Body of pancreas (tissue), 4 donors: ENCODE results near the gene GSTK1. TPM values are rescaled to one million over a fixed set of nuclear protein-coding genes. Genes with fewer than 3 reads are reported as not detected.

Experiments
- ATAC-seq: fragments of 150-250 bp; one replicate; pipeline ENCODE4 v1.9.1; 2016
- DNase-seq, 4 donors: peaks; one replicate each; pipeline ENCODE4 v3.0.0-alpha.2; 2019
- H3K27ac ChIP-seq, 4 donors: fragments of 200-600 bp; sonication (generic); 1 replicate in 3 of 4; 2 replicates in 1 of 4; pipeline versions ENCODE4 v1.5.1 to v1.6.1; 2016 to 2019; ENCODE audit warnings: mild to moderate bottlenecking in 1 of 4, mixed read lengths in 1 of 4, moderate library complexity in 1 of 4
- H3K27me3 ChIP-seq, 2 donors: fragments of 200-600 bp; sonication (generic); one replicate each; pipeline ENCODE4 v1.6.0; 2016; ENCODE audit warnings: mild to moderate bottlenecking in 1 of 2
- H3K36me3 ChIP-seq, 2 donors: fragments of 200-600 bp; sonication (generic); replicated peaks in 1 of 2; 2 replicates each; pipeline ENCODE4 v1.5.1; 2016; ENCODE audit warnings: low read depth in 2 of 2; ENCODE audit not compliant: insufficient read depth in 1 of 2
- H3K4me1 ChIP-seq: fragments of 200-600 bp; sonication (generic); one replicate; pipeline ENCODE4 v1.6.0; 2016
- H3K4me3 ChIP-seq, 2 donors: fragments of 200-600 bp; sonication (generic); 1 replicate in 1 of 2; 2 replicates in 1 of 2; pipeline ENCODE4 v1.5.1; 2016 to 2019
- H3K9me3 ChIP-seq, 3 donors: fragments of 200-600 bp; sonication (generic); 1 replicate in 2 of 3; 2 replicates in 1 of 3; pipeline ENCODE4 v1.5.1; 2016
- POLR2A ChIP-seq, 3 donors: fragments of 450-650 bp; IDR thresholded peaks; one replicate each; pipeline ENCODE4 v1.6.1; 2016; ENCODE audit warnings: antibody characterized with exemption in 3 of 3, mild to moderate bottlenecking in 2 of 3
- WGBS, 2 donors: methylation state at CpG; one replicate each; pipeline ENCODE4 v1.1.5; 2017; 5-methylcytosine and 5-hydroxymethylcytosine counted together
- intact Hi-C: fragments of 100-400 bp; cut with DNase I; formaldehyde crosslinking; loops from one replicate; pipeline ENCODE4 v1.15.1; 2023
- total RNA-seq, 2 donors: library from RNA; depleted of rRNA; stranded (reverse); fragments of >200 nt; gene quantifications; one replicate each; pipeline ENCODE4 v1.1.0, GENCODE V29; 2016
- TF ChIP-seq, protein P1 (sequence below), 7 experiments: fragments of 450-650 bp in 4 of 7; fragments of 200-600 bp in 3 of 7; sonication (generic) in 3 of 7; IDR thresholded peaks; one replicate each; pipeline ENCODE4 v1.5.1; 2016 to 2019; ENCODE audit warnings: antibody characterized with exemption in 7 of 7

The GSTK1 gene
- total RNA-seq, 2 donors from 2014 or later = 75.8 to 109 TPM

DNA sequence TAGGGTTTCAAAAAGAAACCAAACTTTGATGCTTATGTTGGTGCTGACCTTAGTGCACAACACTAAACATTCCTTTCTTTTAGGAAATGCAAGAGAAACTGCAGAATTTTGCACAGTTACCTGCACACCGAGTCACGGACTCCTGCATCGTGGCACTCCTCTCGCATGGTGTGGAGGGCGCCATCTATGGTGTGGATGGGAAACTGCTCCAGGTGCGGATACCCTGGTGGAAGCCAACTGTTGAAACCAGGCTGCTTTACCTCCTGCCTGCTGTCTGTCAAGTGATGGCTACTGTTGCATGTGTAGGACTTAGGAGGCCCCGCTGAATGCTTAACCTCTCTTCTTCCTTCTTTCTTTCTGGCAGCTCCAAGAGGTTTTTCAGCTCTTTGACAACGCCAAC, 36.6 kb downstream of the GSTK1 start:
- TF ChIP-seq, protein P1, sequence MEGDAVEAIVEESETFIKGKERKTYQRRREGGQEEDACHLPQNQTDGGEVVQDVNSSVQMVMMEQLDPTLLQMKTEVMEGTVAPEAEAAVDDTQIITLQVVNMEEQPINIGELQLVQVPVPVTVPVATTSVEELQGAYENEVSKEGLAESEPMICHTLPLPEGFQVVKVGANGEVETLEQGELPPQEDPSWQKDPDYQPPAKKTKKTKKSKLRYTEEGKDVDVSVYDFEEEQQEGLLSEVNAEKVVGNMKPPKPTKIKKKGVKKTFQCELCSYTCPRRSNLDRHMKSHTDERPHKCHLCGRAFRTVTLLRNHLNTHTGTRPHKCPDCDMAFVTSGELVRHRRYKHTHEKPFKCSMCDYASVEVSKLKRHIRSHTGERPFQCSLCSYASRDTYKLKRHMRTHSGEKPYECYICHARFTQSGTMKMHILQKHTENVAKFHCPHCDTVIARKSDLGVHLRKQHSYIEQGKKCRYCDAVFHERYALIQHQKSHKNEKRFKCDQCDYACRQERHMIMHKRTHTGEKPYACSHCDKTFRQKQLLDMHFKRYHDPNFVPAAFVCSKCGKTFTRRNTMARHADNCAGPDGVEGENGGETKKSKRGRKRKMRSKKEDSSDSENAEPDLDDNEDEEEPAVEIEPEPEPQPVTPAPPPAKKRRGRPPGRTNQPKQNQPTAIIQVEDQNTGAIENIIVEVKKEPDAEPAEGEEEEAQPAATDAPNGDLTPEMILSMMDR (IDR thresholded peaks at IDR 0.05) = peak; percentile 24 to 57 (median 52)
- no peak for TF ChIP-seq POLR2A (IDR thresholded peaks at IDR 0.05)
- H3K9me3 ChIP-seq = no peaks in the 10 kb centered on the region
- no peaks in the 10 kb centered on the region for H3K4me1 ChIP-seq
- intact Hi-C loops = loop anchor here (5.0 kb wide), 1 partner anchor 58 kb away; no protein-coding TSS in a partner anchor
- peaks cover 16 to 32% of the 10 kb centered on the region in 2 donors for H3K36me3 ChIP-seq
- peak; percentile 75 for ATAC-seq
- H3K27ac ChIP-seq = no peak overlapping the region
- no peak overlapping the region for H3K4me3 ChIP-seq
- peak; percentile 52 to 61 (median 54) for DNase-seq
- H3K27me3 ChIP-seq = no peaks in the 10 kb centered on the region
- WGBS, 2 donors = 45 to 49% methylated on average over 8 of the region's 8 CpGs

DNA sequence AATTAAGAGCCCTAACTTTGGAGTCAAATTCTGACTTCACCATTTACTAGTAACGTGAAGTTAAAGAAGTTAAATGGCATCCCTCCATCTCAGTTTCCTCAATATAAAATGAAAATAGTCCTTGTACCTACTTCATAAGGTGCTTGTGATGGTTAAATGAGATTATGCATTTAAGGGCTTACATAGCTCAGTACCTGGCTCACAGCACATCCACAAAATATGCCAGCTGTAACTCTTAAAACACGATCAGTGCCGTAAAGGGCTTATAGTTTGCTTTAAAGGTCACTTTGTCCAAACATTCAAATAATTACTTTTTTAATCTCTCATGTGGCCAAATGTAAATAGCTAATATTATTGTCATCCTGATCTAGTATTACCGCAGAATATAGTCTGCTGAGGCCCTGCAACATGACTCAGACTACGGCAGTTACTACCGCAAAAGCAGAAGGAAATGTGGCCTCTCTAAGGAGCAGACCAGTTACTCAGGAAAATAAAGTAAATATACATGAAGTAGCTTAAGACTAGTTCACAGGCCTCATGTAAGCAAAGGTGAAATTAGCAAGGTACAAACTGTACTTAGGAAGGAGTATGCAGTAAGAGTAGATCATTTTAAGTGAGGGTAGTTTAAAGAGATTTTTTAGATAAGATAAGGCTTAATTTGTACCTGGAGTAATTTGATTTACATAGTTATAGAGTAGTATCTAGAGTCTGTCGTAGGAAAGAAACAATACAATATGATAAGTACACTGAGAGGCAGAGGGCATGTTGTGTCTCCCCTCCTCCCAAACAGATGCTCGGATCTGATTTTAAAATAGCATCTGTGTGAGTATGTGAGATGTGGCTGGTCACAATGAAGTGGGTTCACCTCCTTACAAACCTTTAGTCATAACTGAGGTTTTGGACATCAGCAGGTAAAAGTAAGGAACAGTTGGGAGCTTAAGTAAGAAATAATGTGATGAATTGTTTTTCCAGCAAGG, 38.0 kb downstream of the GSTK1 start:
- ATAC-seq (no peak), DNase-seq (no peak)
- Histone ChIP-seq H3K27ac (no peak overlapping the region), H3K27me3 (no peaks in the 10 kb centered on the region), H3K36me3 (peaks cover 16 to 33% of the 10 kb centered on the region in 2 donors), H3K4me3 (no peak overlapping the region), H3K9me3 (no peaks in the 10 kb centered on the region), H3K4me1 (no peaks in the 10 kb centered on the region)
- WGBS, 2 donors = 62 to 76% methylated on average over 8 of the region's 8 CpGs
- intact Hi-C loops = loop anchor here (5.0 kb wide), 1 partner anchor 59 kb away; no protein-coding TSS in a partner anchor
- TF ChIP-seq, protein P1 (IDR thresholded peaks at IDR 0.05) = no peak
- no peak for TF ChIP-seq POLR2A (IDR thresholded peaks at IDR 0.05)

DNA sequence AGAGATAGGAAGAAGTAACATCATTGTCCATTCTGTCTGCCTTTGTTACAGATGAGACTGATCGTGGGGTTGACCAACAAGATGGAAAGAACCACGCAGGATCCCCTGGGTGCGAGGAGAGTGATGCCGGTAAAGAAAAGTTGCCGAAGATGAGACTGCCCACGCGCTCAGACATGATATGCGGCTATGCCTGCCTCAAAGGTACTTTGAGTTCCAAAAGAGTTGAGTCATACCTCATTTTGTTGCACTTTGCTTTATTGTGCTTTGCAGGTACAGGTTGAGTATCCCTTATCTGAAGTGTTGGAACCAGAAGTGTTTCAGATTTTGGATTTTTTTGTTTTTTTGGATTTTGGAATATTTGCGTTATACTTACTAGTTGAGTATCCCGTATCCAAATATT, 40.5 kb downstream of the GSTK1 start:
- no peaks in the 10 kb centered on the region for H3K4me1 ChIP-seq
- no peak overlapping the region for H3K4me3 ChIP-seq
- H3K27me3 ChIP-seq = no peaks in the 10 kb centered on the region
- 92 to 94% methylated on average over 10 of the region's 10 CpGs for WGBS, 2 donors
- no peak for ATAC-seq
- TF ChIP-seq, protein P1 (IDR thresholded peaks at IDR 0.05) = no peak
- no peak for TF ChIP-seq POLR2A (IDR thresholded peaks at IDR 0.05)
- H3K9me3 ChIP-seq = no peaks in the 10 kb centered on the region
- peaks cover 11 to 30% of the 10 kb centered on the region in 2 donors for H3K36me3 ChIP-seq
- DNase-seq = no peak
- intact Hi-C loops = loop anchor here (5.0 kb wide), 1 partner anchor 61 kb away; no protein-coding TSS in a partner anchor
- H3K27ac ChIP-seq = no peak overlapping the region

DNA sequence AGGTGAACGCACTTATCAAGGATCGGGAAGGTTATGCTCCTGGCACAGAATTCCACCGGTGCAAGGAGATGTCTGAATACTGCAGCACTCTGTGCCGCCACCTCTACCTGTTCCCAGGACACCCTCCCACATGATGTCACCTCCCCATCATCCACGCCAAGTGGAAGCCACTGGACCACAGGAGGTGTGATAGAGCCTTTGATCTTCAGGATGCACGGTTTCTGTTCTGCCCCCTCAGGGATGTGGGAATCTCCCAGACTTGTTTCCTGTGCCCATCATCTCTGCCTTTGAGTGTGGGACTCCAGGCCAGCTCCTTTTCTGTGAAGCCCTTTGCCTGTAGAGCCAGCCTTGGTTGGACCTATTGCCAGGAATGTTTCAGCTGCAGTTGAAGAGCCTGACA, 41.7 kb downstream of the GSTK1 start:
- no peak for ATAC-seq
- Histone ChIP-seq H3K36me3 (peaks cover 8 to 30% of the 10 kb centered on the region in 2 donors), H3K27ac (no peak overlapping the region), H3K4me3 (no peak overlapping the region), H3K4me1 (no peaks in the 10 kb centered on the region), H3K27me3 (no peaks in the 10 kb centered on the region), H3K9me3 (no peaks in the 10 kb centered on the region)
- intact Hi-C loops = loop anchor here (5.0 kb wide), 1 partner anchor 63 kb away; no protein-coding TSS in a partner anchor
- WGBS, 2 donors = 79 to 89% methylated on average over 6 of the region's 6 CpGs
- TF ChIP-seq, protein P1 (IDR thresholded peaks at IDR 0.05) = no peak
- no peak for TF ChIP-seq POLR2A (IDR thresholded peaks at IDR 0.05)
- no peak for DNase-seq
